GM18519 (cell line): ENCODE results near the gene HESX1.
A peak's percentile ranks its signal among the peaks of the same experiment; 100 is the strongest.

Experiments
- ATAC-seq: cut with Tn5 transposase; IDR thresholded peaks from one replicate; pipeline ENCODE4 v1.9.1; 2021; ENCODE audit warnings: mild to moderate bottlenecking, moderate library complexity; ENCODE audit not compliant: unreplicated experiment, low FRiP score

Gene HESX1

DNA sequence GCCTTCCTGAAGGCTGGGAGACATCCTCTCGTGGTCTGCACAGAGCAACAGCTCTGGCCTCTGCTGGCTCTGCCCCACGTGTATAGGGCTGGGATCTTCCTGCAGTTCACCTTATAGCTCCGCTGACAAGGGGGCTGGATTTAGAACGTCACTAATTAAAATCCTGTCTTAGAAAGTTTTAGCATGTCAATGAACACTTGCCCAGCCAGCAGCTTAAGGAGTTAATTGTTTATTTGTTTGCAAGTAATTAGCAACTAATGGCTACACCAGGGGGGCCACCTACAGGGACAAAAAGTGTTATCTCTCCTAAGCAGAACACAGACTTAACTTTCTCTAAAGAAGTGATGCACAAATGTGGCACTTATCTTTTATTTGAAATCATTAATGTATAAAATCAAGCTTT, at the start of gene HESX1:
Gene HESX1 (minus strand): TSS at position 84 of the 403 bp plus-strand sequence. CDS start 60 bp downstream, at position 24.
- ATAC-seq: no peak

DNA sequence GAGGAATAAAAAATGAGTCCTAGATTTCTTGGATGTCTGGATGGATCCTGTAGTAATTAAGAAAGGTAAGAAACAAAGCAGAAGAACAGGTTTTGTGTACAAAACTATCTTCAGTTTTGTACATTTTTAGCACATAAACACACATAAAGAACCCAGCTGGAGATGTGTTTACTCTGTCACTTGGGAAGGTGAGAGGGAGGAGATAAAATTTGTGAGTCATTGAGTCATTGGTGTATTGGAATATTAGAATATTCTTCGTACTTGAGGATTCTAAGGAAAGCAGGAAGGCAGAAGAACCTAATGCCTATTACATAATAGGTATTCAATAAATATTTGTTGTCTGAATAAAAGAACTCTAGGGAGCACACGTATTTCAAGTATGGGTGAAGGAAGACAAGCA, 45.2 kb upstream of the HESX1 start:
- no peak for ATAC-seq

DNA sequence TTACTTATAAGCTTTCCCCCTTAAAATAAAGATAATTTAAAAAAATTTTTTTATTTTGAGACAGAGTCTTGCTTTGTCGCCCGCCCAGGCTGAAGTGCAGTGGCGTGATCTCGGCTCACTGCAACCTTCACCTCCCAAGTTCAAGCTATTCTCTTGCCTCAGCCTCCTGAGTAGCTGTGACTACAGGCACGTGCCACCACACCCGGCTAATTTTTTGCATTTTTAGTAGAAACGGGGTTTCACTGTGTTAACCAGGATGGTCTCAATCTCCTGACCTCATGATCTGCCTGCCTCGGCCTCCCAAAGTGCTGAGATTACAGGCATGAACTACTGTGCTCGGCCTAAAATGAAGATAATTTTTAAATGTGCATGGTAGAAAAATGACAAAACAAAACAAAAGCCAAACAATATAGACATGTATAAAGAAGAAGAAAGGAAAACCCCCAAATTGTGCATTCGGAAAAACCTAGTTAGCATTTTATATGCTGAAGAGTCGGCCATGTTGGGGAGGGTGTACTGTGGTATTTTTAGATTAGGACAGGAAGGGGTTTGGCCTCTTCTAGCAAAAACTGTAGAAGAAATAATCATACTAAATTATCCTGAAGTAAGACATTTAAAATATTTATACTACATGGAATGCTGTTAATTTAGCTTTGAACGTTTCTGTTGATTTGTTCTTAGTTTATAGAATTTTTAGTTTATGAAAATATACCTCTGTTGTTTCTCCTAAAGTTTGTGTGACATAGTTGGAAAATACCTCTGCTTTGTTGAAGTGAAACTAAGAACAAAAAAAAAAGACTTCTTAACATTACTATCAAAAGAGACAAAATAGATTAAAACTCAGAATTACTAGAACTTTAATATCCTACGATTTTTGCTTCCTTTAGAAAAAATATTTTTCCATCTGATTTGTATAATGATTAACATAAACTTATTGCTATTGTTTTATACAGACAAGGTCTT, 35.1 kb upstream of the HESX1 start:
- ATAC-seq: no peak

DNA sequence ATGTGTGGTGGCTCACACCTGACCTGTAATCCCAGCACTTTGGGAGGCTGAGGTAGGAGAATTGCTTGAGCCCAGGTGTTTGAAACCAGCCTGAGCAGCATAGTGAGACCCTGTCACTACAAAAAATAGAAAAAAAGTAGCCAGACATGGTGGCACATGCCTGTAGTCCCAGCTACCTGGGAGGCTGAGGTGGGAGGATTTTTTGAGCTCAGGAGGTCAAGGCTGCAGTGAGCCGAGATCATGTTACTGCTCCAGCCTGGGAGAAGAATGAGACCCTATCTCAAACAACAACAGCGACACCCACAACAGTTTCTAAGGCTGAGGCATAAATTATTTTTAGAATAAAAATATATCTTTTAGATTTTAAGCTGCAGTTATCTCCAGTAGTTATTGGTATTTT, 34.0 kb upstream of the HESX1 start:
- no peak for ATAC-seq

DNA sequence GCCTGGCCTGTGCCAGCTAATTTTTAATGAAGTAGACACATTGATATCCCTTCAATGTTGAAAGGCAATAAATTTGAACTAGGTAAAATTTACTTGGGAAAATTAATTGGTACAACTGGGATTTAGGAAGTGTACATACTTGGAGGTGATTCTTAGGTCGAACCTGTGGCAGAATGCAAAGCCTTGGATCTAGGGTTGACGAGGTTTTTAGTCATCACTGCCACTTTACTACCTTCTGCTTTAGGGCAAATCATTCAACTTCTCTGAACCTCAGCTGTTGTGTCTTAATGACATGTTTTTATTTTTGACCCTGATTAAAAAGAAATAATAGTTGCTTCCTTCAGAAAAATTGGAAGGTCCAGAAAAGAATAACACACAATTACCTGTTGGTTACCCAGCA, 30.2 kb upstream of the HESX1 start:
- no peak for ATAC-seq

DNA sequence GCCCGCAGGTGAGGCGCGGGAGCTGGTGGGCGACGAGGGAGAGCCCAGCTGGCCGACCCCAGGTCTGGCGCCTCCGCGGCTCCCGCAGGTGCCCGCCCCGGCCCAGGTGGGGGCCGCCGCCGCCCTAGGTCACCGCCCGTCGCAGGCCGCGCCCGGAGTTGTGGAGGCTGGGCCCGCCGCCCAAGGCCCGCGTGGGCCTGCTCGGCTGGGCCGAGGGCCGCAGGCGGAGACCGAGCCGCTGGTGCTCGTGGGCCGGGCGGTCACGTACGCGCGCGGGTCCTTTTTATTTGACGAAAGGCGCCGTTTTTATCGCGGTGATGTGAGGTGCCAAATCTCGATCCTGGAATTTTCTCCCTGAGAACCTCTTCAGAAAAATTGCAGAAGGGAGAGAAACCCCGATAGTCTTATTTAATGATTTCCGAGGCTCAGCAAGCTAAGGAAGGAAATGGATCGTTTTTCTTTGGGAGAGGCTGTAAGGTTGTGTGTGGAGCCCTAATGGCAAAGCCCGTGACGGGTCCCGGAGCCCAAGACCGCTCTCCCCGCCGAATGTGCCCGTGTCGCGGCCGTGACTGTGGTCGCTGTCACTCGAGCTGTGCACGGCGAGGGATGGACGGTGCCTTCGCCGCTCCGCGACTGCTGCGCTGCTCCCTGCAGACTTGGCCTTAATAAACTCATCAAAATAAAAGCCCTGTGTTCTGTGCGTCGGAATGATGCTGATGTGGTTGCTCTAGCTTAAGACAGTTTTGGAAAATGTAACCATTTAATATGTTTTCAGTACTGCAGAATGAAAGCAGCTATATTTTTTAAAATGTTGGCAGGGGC, 28.4 kb upstream of the HESX1 start:
- no peak for ATAC-seq

DNA sequence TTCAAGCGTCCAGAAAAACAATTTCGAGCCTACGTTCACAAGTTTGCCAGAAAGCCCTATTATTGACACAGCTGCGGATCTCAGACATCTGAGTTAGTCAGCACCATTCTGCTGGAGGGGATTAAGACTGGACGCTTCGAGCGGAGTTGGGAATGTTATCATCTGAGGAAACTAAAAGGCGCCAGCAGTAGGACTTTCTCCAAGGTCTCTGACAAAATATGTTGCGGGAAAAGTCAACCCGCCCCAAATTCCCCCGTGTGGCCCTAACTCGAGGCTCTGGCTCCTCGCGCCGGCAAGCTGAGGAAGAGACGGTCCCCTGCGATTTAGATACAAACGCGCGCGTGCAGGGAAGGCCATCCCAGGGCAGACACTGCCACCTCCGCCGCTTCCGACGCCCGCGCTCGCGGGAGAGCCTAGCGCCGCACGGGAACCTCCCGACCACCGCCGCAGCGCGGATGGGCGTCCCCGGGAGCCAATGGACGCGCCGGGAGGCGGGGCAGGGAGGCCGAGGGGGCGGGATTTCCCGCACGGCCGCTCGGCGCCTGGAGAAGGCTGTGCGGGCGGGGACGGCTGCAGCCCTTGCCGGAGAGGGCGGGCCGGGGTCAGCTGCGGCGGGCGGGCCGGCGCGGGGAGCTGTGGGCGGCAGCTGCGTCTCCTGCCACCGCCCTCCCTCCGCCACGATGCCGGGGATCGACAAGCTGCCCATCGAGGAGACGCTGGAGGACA, 27.6 kb upstream of the HESX1 start, which contains the start of gene APPL1:
Gene APPL1 (plus strand): TSS at position 526 of the 726 bp plus-strand sequence. CDS start 155 bp downstream, at position 681.
- ATAC-seq: peak; percentile 85

DNA sequence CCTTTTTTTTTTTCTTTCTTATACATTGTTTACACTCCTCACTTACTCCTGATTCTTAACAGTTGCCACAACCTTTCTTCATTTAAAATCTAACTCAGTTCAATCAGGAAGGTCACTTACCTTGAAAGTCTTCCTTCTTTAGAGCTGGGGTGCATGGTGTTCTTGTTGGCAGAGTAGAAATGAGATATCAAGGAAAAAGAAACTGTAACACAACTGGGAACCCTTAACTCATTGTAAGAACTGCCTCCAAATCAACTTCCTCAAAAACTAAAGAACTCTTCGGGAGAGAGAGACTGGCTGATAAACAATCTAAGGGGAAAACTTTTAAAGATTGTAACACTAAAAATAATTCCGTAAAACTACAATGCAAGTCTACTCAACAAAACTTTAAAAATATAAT, 26.4 kb upstream of the HESX1 start:
- no peak for ATAC-seq

DNA sequence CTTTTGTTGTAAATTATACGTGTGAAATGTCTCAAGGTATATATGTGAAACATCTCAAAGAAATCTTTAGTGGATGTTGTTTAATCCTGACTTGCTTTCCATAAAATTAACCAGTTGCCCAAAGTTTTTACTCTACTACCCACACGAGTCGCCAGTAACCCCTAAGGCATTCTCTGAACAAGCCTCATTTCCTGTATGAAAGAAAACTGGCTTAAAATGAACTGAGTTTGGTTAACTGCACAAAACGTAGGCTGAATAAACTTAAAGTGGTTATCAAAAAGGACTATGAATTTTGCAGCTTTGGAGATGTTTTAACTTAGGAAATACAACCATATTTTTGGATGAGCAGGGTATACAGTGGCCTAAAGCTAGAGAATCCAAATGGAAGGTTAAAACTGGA, 25.1 kb upstream of the HESX1 start:
- no peak for ATAC-seq

DNA sequence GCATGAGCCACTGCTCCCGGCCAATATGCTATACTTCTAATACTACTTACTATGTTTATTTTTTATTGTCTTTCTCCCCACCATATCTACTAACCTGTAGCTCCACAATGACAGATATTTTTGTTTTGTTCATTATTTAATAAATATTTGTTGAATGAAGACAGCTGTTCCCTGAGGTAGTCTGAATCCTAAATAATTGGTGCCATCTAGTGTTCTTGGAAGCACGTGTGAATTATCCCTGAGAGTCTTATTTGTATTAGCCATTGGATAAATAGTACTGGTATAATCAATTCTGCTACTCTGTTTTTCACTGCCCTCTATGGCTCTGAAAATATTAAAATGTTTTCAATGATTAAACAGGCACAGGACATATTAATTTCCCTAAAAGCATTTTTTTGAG, 22.1 kb upstream of the HESX1 start:
- ATAC-seq: no peak

DNA sequence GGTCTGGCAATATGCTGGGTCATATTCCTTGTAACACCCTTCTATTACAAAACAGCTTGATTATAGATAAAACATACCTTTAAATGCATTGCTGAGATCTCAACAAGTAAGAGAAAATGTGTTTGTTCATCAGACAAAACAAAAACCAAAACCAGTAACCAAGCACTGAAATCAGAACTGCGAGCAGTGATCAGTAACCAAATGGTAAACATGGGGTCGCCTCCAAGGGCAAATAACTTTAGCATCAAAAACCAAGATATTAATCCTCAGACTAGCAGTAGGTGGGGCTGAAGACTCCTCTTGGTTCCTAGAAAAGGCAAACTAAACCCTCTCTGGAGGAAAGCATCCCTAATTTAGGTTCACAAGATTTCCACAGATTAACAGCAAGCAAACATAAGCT, 6.6 kb upstream of the HESX1 start:
- no peak for ATAC-seq

DNA sequence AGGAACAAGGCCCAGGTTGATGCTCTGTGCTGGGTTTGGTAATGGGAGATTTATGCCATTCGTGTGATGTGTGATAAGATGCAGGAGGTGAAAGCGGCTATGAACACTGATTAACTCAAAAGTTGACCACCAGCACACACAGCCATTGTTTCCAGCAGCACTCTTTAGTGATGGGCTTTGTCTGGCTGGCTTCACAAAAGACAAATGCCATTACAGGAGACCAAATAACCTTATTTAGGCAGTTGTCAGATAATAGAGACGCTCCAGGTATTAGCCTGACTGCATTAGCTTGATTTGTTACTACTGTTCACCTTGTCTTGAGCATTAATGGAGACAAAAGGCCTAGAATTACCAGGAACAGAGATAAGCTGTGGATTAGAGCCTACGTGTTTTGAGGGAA, 5.1 kb downstream of the HESX1 start:
- no peak for ATAC-seq

DNA sequence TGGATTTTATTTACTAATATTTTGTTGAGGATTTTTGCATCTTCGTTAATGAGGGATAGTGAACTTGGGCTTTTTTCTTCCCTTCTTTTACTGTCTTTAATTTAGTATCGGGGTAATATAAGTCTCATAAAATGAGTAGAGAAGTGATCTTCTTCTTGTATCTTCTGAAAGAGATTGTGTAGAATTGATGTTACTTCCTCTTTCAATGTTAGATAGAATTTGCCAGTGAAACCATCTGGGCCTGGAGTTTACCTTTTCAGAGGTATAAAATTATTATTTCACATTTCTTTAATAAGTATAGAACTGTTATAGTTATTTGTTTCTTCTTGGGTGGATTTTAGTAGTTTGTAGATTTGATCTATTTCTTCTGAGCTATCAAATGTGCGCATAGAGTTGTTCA, 7.8 kb downstream of the HESX1 start:
- ATAC-seq: no peak

DNA sequence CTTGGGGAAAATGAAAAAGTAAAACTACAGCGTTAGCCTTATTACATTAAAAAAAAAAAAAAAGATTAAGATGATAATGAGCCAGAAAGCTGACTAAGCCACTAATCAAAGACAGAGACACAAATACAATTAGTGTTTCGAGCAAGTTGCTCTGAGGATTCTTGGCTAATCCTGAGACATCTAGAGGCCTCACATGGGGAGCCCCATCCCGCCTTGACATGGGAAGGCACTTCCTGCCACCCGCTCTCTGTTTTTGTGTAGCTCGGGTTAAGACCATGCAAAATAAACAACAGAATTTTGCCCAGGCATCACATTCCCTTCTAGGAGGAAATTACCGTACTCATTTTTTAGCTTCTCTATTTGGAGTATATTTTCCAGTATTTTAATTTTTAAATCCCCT, 15.3 kb downstream of the HESX1 start:
- ATAC-seq: no peak

DNA sequence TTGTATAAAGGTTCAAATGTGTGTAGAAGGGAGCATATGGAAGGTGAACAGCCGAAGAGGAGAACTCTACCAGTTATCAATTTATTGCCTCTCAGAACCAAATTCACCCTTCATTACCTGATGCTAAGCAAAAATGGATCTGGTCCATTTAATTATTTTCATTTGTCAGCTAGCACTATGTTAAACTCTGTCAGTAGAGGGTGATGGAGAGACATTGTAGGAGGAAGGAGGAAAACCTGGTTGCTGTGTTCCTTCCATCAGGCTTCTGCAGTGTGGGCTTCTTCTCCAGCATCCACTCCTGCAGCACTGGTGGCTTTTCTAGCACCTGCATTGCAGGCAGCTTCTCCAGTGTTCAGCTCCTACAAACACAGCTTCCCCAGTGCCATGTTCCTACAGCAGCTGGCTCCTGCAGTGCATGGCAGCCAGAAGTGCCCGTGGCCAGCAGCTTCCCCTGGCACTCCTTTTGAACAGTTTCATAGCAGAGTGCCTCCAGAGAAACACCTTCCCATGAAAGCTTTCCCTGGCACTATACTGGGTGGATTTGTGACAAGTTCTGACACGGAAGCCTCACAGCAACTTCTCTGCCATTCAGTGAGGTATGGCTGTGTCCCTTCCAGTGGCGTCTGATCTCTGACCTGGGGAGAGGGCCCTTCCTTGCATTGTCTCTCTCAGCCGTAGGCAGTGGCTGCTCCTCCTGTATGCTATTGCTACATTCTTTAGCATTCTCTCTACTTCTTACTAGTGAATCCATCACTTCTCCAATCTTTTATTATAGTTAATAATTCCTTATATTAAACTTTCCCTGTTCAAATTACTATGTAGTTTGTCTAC, 20.0 kb downstream of the HESX1 start:
- no peak for ATAC-seq

DNA sequence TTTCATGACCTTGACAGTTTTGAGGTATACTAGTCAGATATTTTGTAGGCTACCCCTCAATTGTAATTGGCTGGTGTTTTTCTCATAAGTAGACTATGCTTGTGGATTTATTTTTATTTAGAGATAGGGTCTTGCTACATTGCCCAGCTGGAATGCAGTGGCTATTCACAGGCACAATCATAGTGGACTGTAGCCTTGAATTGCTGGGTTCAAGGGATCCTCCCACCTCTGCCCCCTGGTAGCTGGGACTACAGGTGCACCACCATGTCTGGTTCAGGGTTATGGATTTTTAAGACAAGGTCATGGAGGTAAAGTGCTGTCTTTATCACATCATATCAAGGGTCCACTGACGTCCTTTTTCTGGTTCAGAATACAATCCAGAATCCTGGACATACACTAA, 23.7 kb downstream of the HESX1 start:
- ATAC-seq: no peak

DNA sequence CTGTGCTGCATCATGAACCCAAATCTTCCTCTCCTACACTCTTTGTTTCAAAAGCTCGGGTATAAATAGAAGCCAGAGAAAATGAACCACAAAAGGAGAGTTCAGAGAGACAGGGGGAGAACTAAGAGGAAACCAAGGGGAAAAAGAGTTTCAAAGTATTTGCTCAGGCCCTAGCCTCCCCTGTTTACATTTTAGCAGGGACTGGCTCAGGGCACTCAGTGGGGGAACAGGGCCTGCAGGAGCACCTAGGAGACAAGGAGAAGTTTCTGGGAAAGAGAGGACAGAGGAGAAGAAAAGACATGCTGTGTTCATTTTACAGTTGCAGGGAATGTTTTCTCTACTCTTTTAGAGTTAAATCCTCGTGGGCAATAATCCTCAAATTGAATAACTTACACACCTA, 26.1 kb downstream of the HESX1 start:
- ATAC-seq: no peak

DNA sequence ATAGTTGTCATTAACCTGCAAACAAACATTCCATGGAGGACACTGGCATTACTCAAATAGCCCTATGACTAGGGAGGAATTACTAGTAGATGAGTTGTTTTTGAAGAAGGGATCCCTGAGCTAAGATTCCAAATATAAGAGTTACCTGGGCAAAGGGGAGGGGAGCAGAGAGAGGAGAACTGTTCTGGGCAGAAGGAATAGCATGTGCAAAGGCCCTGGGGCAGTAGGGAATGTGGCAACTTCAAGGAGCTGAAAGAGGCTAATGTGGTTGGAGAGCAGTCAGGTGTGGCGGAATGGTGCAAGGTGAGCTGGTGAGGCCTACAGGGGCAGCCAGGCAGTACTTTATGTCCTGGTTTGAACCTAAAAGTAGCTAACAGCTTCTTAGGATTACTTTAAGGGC, 28.8 kb downstream of the HESX1 start:
- ATAC-seq: no peak

DNA sequence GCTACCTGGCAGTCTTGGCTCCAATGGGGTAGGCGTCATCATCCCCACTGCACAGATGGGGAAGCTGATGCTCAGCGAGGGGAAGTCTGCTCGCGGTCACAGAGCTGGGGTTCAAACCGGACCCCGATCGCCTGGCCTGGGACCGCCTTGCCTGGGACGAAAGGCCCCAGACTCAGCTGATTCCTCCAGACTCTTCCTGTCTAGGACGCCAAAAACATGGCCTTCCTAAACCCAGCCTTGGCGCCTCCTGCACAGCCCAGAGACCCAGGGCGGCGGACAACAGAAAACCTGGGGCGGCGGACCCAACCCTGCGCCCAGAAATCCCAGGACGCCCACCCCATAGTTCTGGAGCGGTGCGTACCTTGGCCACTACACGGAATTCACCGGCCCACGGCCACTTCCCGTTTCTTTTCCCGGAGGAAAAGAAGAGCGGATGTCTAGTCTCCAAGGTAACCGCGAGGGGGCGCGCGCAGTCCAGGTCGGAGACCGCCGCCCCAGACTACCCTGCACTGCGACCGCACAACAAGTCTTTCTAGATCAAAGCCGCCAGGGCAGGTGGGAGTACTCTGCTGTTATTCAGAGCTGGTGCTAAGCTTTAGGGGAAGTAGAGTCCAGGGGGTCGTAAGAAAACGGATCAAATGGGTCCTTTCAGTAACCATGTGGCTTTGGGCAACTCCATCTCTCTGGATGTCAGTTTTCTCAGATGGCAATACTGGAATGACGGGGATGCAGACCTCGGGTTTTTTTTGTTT, 29.7 kb downstream of the HESX1 start:
- no peak for ATAC-seq
